Astrocyte (in vitro differentiated cells and primary cell): ENCODE data around the gene EIF3F. TPM values are rescaled to one million over a fixed set of nuclear protein-coding genes. Genes with fewer than 3 reads are reported as not detected.

Source experiments
- DNase-seq: peaks from one replicate; pipeline ENCODE4 v3.0.0-alpha.2; 2010; ENCODE audit warnings: low read depth
- FAIRE-seq: peaks from 2 replicates; lab custom pipeline; 2011; peaks lifted over from hg19 to GRCh38; lab: Jason Lieb, UNC
- H2AFZ ChIP-seq: 2 replicates; pipeline ENCODE4 v1.6.0; 2012; ENCODE audit warnings: low read depth, low read length, inconsistent platforms
- H3K27ac ChIP-seq: 2 replicates; pipeline ENCODE4 v1.5.1; 2011; ENCODE audit warnings: low read depth, low read length, inconsistent platforms
- H3K27me3 ChIP-seq: 2 replicates; pipeline ENCODE4 v1.6.0; 2011; ENCODE audit warnings: low read length, inconsistent platforms; ENCODE audit not compliant: insufficient read depth
- H3K36me3 ChIP-seq: 2 replicates; pipeline ENCODE4 v1.5.1; 2011; ENCODE audit warnings: low read length, inconsistent platforms; ENCODE audit not compliant: insufficient read depth
- H3K4me1 ChIP-seq: 2 replicates; pipeline ENCODE4 v1.5.1; 2011; ENCODE audit warnings: low read length, inconsistent platforms; ENCODE audit not compliant: insufficient read depth
- H3K4me2 ChIP-seq: 2 replicates; pipeline ENCODE4 v1.6.0; 2012; ENCODE audit warnings: low read length, inconsistent platforms
- H3K4me3 ChIP-seq: 2 replicates; pipeline ENCODE4 v1.5.1; 2011; ENCODE audit warnings: low read depth, mild to moderate bottlenecking, low read length, inconsistent platforms; ENCODE audit not compliant: insufficient read depth
- H3K79me2 ChIP-seq: 2 replicates; pipeline ENCODE4 v1.6.0; 2012; ENCODE audit warnings: mild to moderate bottlenecking, low read length, inconsistent platforms; ENCODE audit not compliant: insufficient read depth
- H3K9ac ChIP-seq: 2 replicates; pipeline ENCODE4 v1.6.0; 2012; ENCODE audit warnings: mild to moderate bottlenecking, low read length, inconsistent platforms
- H3K9me3 ChIP-seq: 2 replicates; pipeline ENCODE4 v1.5.1; 2012; ENCODE audit warnings: low read depth, mild to moderate bottlenecking, low read length, inconsistent platforms; ENCODE audit not compliant: insufficient read depth
- H4K20me1 ChIP-seq: 2 replicates; pipeline ENCODE4 v1.6.0; 2012; ENCODE audit warnings: low read length, inconsistent platforms; ENCODE audit not compliant: insufficient read depth
- H3K27ac Mint-ChIP-seq: one replicate; pipeline ENCODE4 v1.8.0; 2021; ENCODE audit warnings: mild to moderate bottlenecking, mixed read lengths; ENCODE audit not compliant: unreplicated experiment
- H3K27me3 Mint-ChIP-seq: one replicate; pipeline ENCODE4 v1.8.0; 2021; ENCODE audit warnings: low read depth, mixed read lengths; ENCODE audit not compliant: unreplicated experiment
- H3K36me3 Mint-ChIP-seq: one replicate; pipeline ENCODE4 v1.8.0; 2021; ENCODE audit warnings: low read depth, mixed read lengths; ENCODE audit not compliant: unreplicated experiment
- H3K4me1 Mint-ChIP-seq: one replicate; pipeline ENCODE4 v1.8.0; 2021; ENCODE audit warnings: low read depth, mixed read lengths; ENCODE audit not compliant: unreplicated experiment
- H3K4me3 Mint-ChIP-seq: one replicate; pipeline ENCODE4 v1.8.0; 2021; ENCODE audit warnings: mild to moderate bottlenecking, moderate library complexity, mixed read lengths; ENCODE audit not compliant: unreplicated experiment
- H3K9me3 Mint-ChIP-seq: one replicate; pipeline ENCODE4 v1.8.0; 2021; ENCODE audit warnings: mild to moderate bottlenecking, mixed read lengths; ENCODE audit not compliant: unreplicated experiment
- EZH2 ChIP-seq: IDR thresholded peaks from 2 replicates; pipeline ENCODE4 v1.6.1; 2012; ENCODE audit warnings: mild to moderate bottlenecking, low read length, inconsistent platforms; ENCODE audit not compliant: insufficient read depth
- total RNA-seq: library from RNA; stranded (reverse); gene quantifications from 2 replicates; pipeline ENCODE4 v1.2.1, GENCODE V29; 2021
- TF ChIP-seq, protein P1 (sequence below): IDR thresholded peaks from 2 replicates; pipeline ENCODE4 v1.5.1; 2011; ENCODE audit warnings: low read depth, mild to moderate bottlenecking, inconsistent platforms, low read length, moderate library complexity; ENCODE audit not compliant: insufficient read depth

EIF3F gene
- total RNA-seq, 1 donor from 2014 or later: 260 TPM

DNA sequence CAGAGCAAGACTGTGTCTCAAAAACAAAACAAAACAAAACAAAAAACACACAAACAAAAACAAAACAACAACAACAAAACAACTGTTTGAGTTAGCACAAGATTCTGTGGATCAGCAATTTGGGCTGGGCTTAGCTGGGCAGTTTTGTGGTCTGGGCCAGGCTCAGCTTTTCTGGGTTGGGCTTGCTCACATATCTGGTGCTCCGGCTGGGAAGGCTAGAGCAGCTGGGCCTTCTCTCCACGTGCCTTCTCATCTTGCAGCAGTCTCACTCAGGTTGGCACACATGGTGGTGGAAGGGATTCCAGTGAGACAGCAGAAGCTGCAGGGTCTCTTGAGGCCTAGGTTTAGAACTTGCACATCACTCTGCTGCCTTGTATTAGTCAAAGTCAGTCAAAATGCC, 35.7 kb downstream of the EIF3F start:
- no peak overlapping the region for H3K27ac Mint-ChIP-seq
- H3K4me3 Mint-ChIP-seq: no peak overlapping the region
- H2AFZ ChIP-seq: no peak overlapping the region

DNA sequence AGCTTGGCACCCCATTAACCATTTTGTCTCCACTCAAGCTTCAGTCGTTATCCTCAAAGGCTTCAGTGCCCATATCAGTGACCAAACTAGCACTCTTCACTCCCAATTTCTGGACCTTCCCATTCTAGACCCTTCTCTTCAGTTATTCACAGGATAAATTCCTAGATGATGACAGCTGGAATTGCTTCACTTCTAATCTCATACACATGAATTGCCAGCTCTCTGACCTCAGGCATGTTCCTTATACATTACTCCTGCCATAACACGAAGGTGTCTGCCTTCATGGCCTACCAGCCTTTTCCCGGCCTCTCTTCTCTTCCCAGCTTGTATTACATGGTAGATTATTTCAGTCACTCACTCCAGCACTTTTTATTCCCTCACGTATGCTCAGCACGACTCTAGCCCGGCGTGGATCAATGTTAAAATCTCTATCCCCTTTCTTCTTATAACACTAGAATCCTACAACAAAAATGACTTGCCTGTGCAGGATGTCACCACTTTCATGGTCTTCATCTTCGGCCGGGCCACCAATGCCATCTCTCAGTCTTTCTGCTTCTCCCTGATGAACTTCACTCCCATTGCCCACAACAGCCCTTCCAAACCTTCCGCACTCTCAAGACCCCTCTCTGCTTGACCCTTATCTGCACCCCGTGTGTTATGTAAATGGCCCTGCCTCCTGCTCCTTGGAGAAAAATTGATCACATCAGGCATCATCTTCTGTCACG, 36.9 kb downstream of the EIF3F start:
- Mint-ChIP-seq H3K27me3 (peaks cover 19% of the 10 kb centered on the region), H3K27ac (no peak overlapping the region), H3K36me3 (no peaks in the 10 kb centered on the region), H3K4me1 (peaks cover 3% of the 10 kb centered on the region), H3K4me3 (no peak overlapping the region), H3K9me3 (no peaks in the 10 kb centered on the region)
- H3K27ac ChIP-seq: no peak overlapping the region
- FAIRE-seq: no peak
- H3K79me2 ChIP-seq: no peaks in the 10 kb centered on the region
- H3K4me1 ChIP-seq: peaks cover 20% of the 10 kb centered on the region
- no peak for TF ChIP-seq EZH2
- TF ChIP-seq, protein P1, sequence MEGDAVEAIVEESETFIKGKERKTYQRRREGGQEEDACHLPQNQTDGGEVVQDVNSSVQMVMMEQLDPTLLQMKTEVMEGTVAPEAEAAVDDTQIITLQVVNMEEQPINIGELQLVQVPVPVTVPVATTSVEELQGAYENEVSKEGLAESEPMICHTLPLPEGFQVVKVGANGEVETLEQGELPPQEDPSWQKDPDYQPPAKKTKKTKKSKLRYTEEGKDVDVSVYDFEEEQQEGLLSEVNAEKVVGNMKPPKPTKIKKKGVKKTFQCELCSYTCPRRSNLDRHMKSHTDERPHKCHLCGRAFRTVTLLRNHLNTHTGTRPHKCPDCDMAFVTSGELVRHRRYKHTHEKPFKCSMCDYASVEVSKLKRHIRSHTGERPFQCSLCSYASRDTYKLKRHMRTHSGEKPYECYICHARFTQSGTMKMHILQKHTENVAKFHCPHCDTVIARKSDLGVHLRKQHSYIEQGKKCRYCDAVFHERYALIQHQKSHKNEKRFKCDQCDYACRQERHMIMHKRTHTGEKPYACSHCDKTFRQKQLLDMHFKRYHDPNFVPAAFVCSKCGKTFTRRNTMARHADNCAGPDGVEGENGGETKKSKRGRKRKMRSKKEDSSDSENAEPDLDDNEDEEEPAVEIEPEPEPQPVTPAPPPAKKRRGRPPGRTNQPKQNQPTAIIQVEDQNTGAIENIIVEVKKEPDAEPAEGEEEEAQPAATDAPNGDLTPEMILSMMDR: no peak
- H3K36me3 ChIP-seq: no peaks in the 10 kb centered on the region
- no peaks in the 10 kb centered on the region for H3K9me3 ChIP-seq
- peak; percentile 23 for DNase-seq
- H2AFZ ChIP-seq: no peak overlapping the region
- no peaks in the 10 kb centered on the region for H4K20me1 ChIP-seq
- no peak overlapping the region for H3K4me3 ChIP-seq
- H3K9ac ChIP-seq: no peak overlapping the region
- H3K27me3 ChIP-seq: no peaks in the 10 kb centered on the region
- H3K4me2 ChIP-seq: no peak overlapping the region

More for the DNA sequence above, 35.7 kb downstream of the EIF3F start:
- no peak overlapping the region for H3K9ac ChIP-seq
- Mint-ChIP-seq H3K27me3 (peaks cover 23% of the 10 kb centered on the region), H3K9me3 (no peaks in the 10 kb centered on the region), H3K36me3 (peaks cover 2% of the 10 kb centered on the region), H3K4me1 (peaks cover 6% of the 10 kb centered on the region)
- H3K27ac ChIP-seq: no peak overlapping the region
- no peaks in the 10 kb centered on the region for H3K9me3 ChIP-seq
- TF ChIP-seq, protein P1: no peak
- TF ChIP-seq EZH2: no peak
- no peaks in the 10 kb centered on the region for H3K36me3 ChIP-seq
- no peaks in the 10 kb centered on the region for H3K27me3 ChIP-seq
- no peak overlapping the region for H3K4me2 ChIP-seq
- no peaks in the 10 kb centered on the region for H3K79me2 ChIP-seq
- DNase-seq (no peak), FAIRE-seq (no peak)
- H4K20me1 ChIP-seq: no peaks in the 10 kb centered on the region
- peaks cover 20% of the 10 kb centered on the region for H3K4me1 ChIP-seq
- no peak overlapping the region for H3K4me3 ChIP-seq

DNA sequence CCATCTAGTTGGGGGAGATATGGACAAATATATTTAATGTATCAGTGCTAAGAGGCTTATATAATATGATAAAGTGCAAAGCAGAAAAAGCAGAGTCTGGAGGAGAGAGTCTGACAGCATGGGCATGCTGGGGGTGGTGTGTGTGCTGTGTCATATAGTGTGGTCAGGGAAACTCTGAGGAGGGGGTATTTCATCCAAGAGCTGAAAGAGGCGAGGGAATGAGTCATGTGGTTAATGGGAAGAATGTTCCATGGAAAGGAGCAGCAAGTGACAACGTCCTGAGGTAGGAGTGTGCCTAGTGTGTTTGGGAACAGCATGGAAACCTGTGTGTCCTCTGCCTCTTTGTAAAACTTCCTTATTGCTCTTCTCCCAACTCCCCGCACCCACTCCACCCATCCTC, 38.0 kb downstream of the EIF3F start:
- Histone ChIP-seq H3K9me3 (no peaks in the 10 kb centered on the region), H2AFZ (no peak overlapping the region), H3K4me3 (no peak overlapping the region), H3K4me1 (peaks cover 13% of the 10 kb centered on the region), H3K36me3 (no peaks in the 10 kb centered on the region), H3K27me3 (no peaks in the 10 kb centered on the region), H3K9ac (no peak overlapping the region), H3K27ac (no peak overlapping the region), H3K79me2 (no peaks in the 10 kb centered on the region), H4K20me1 (no peaks in the 10 kb centered on the region), H3K4me2 (peak overlapping the region; percentile 59)
- DNase-seq: peak; percentile 57
- Mint-ChIP-seq H3K4me3 (no peak overlapping the region), H3K9me3 (peaks cover 3% of the 10 kb centered on the region), H3K36me3 (no peaks in the 10 kb centered on the region), H3K27ac (no peak overlapping the region), H3K27me3 (peaks cover 25% of the 10 kb centered on the region), H3K4me1 (peaks cover 3% of the 10 kb centered on the region)
- FAIRE-seq: peak; percentile 75
- no peak for TF ChIP-seq EZH2
- TF ChIP-seq, protein P1: no peak
